22Rv1 (cell line): ENCODE measurements around the gene CTCFL.

Source experiments
- H3K27ac ChIP-seq: fragments of 450-650 bp; 2 replicates; pipeline ENCODE4 v1.5.1; 2017
- CTCF ChIP-seq: fragments of 450-650 bp; IDR thresholded peaks from 2 replicates; pipeline ENCODE4 v1.5.1; 2017; ENCODE audit warnings: mild to moderate bottlenecking
- ZFX ChIP-seq: fragments of 450-650 bp; IDR thresholded peaks from 2 replicates; pipeline ENCODE4 v1.6.1; 2017; ENCODE audit warnings: antibody characterized with exemption, borderline replicate concordance

CTCFL gene

GRCh38 chr20:57568088-57568896 lies 43.4 kb upstream of the CTCFL start:
- no peak overlapping the region for H3K27ac ChIP-seq
- no peak for TF ChIP-seq ZFX
- no peak for TF ChIP-seq CTCF

- no peak for TF ChIP-seq CTCF
- TF ChIP-seq ZFX = no peak
- H3K27ac ChIP-seq = no peak overlapping the region
These were observed 42.6 kb upstream of the CTCFL start for GRCh38 chr20:57567471-57568079.

GRCh38 chr20:57566803-57567459 lies 42.0 kb upstream of the CTCFL start:
- H3K27ac ChIP-seq = no peak overlapping the region
- TF ChIP-seq CTCF (no peak), ZFX (no peak)

- no peak for TF ChIP-seq CTCF
- TF ChIP-seq ZFX = no peak
- H3K27ac ChIP-seq = no peak overlapping the region
These were observed 41.5 kb upstream of the CTCFL start for GRCh38 chr20:57566399-57566798.

- no peak overlapping the region for H3K27ac ChIP-seq
- TF ChIP-seq ZFX (no peak), CTCF (no peak)
These were observed 40.2 kb upstream of the CTCFL start for GRCh38 chr20:57564951-57565642.

GRCh38 chr20:57564180-57564802 lies 39.4 kb upstream of the CTCFL start:
- no peak overlapping the region for H3K27ac ChIP-seq
- TF ChIP-seq ZFX (no peak), CTCF (no peak)
